Heart left ventricle (tissue), 13 donors: Measurements from ENCODE around the gene CD8B2.
"Not testable (repeated sequence)": the region's sequence is repeated elsewhere in the genome, so short reads cannot be mapped to it uniquely, and the experiment has no call there.

Experiments used
- POLR2A ChIP-seq, 2 donors: fragments of 450-650 bp; IDR thresholded peaks; one replicate each; pipeline ENCODE4 v1.6.1; 2017; ENCODE audit warnings: antibody characterized with exemption in 2 of 2, mild to moderate bottlenecking in 2 of 2, moderate library complexity in 2 of 2
- TF ChIP-seq, protein P1 (sequence below), 12 donors: fragments of 200-600 bp; sonication (generic) in 4 of 12; IDR thresholded peaks; one replicate each; pipeline versions ENCODE4 v1.5.0 to v1.8.0; 2018 to 2022; ENCODE audit warnings: antibody characterized with exemption in 12 of 12, mild to moderate bottlenecking in 5 of 12
- donor health status: ischemic (EF 13 %, LVEDD 7.1; RV severe dilation, severe dysfunction).
- donor health status: DM: no; HTN: yes; CAD: no.
- donor health status: DM: no; HTN: no; CAD: no.
- donor health status: ischemic (EF 25% LVEDD 6.9; RV normal size, moderate dysfunction).
- donor health status: ischemic (EF 25% LVEDD 5.7; RV mildly dilated, moderate dysfunction).
- donor health status: ischemic (EF 35%, LVEDD 5.7; RV mildly dilated, moderate dysfunction).
- donor health status: nonischemic (EF 11% LVEDD 7.7; RV severe dilation, severe dysfunction).
- donor health status: DM: yes; HTN: yes; CAD: no.
- donor health status: PGD.
- donor health status: ischemic (EF 29% LVEDD 5.4; RV normal size, mild dysfunction).
- donor health status: nonischemic (EF 23%, LVEDD 6.1; RV moderate dilation, normal function).

- TF ChIP-seq, protein P1, sequence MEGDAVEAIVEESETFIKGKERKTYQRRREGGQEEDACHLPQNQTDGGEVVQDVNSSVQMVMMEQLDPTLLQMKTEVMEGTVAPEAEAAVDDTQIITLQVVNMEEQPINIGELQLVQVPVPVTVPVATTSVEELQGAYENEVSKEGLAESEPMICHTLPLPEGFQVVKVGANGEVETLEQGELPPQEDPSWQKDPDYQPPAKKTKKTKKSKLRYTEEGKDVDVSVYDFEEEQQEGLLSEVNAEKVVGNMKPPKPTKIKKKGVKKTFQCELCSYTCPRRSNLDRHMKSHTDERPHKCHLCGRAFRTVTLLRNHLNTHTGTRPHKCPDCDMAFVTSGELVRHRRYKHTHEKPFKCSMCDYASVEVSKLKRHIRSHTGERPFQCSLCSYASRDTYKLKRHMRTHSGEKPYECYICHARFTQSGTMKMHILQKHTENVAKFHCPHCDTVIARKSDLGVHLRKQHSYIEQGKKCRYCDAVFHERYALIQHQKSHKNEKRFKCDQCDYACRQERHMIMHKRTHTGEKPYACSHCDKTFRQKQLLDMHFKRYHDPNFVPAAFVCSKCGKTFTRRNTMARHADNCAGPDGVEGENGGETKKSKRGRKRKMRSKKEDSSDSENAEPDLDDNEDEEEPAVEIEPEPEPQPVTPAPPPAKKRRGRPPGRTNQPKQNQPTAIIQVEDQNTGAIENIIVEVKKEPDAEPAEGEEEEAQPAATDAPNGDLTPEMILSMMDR (IDR thresholded peaks at IDR 0.05): not testable (repeated sequence)
- TF ChIP-seq POLR2A (IDR thresholded peaks at IDR 0.05): not testable (repeated sequence)
Measured at GRCh38 chr2:106461882-106462281, 25.3 kb upstream of the CD8B2 start.
